Right forelimb (tissue), 1 donor: Measurements from ENCODE around the gene DAB1.
"Not testable (repeated sequence)": the region's sequence is repeated elsewhere in the genome, so short reads cannot be mapped to it uniquely, and the experiment has no call there.

Experiments
- DNase-seq: peaks from one replicate; pipeline ENCODE4 v3.0.0-alpha.2; 2018

Gene DAB1

DNA sequence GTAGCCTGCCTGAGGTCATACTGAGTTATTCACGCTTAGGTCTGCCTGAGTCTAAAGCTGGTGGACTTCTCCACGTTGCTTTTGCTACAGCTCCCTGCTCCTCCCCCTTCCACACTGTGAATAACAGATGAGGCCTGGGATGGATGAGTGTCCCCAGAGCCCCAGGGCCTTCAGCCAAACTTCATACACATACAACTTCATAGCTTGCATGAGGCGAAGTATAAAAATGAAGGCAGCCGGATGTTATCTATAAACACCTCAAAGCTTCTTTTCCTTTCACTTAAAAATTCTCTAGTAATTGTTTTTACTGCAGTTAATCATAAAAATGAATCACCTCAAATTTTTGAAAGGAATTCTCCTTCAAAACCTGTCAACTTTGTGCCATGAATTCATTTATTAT, 70.2 kb downstream of the DAB1 start:
- no peak for DNase-seq

DNA sequence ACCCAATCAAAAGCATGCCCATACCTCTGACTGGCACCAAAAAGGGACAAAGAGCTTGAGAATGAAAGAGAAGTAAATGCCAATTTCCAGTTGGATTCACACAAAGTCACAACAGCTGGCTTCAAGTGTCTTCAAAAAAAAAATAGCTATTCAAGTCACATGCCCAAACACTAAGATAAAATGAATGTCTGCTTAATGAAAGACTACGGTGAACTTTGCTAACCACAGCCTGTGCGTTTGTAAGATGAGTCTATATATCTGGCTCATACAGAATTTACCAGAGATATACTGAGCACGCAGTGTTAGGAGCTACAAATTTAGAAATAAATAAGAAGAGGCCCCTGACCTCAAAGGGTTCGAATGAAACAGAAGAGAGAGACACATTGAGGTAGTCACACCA, 73.2 kb downstream of the DAB1 start:
- no peak for DNase-seq

DNA sequence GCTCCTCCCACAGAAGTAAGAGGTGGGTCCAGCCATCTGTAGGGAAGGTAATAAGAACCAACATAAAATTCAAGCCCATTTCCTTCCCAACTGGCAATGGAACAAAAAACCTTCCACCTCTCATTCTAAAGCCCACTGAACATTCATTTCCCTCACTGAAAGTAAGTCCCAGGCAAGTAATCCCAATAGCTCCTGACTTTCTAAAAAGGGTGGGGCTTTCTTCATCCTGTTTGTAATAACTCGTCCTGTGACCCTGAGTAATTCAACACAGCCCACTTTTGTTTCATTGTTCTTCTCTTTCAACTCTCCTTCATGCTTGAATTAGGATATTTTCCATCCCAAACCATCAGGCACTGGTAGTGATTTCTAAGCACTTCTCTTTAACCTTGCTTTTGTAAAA, 74.9 kb downstream of the DAB1 start:
- no peak for DNase-seq

DNA sequence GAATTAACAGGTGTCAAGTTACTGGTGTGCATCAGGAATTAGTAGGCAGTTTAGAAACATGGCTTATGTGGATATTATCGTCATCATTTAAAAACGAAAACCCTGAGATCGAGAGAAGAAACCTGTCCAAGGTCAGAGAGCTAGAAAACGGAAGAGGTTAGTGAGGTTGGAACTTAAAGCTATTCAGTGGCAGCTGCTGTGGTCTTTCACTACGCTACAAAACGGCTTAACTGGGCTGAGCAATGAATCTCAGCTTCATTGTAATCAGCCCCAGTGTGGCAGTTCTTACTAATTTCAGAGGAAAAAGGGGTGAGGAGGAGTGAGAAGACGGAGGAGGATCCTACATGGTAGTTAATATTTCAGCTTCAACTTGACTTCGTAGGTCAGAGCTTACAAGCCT, 77.9 kb downstream of the DAB1 start:
- no peak for DNase-seq

DNA sequence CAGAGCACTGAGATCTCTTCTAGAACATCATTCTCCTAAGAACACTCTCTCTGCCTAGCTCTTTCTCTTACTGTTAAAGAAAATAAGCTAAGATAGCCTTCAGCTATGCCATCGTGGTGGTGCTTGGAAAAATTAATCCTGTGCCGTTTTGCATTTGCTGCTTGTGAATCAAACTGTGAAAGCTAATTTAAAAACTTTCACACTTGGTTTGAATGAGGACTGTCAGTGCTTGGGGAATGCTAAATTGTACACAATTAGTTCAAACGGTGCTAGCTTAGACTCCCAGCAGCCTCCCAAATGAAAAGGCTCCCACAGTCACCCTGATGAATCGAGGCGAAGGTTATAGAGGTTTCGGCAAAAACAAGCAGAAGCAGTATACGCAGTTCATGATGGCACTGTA, 79.6 kb downstream of the DAB1 start:
- no peak for DNase-seq

DNA sequence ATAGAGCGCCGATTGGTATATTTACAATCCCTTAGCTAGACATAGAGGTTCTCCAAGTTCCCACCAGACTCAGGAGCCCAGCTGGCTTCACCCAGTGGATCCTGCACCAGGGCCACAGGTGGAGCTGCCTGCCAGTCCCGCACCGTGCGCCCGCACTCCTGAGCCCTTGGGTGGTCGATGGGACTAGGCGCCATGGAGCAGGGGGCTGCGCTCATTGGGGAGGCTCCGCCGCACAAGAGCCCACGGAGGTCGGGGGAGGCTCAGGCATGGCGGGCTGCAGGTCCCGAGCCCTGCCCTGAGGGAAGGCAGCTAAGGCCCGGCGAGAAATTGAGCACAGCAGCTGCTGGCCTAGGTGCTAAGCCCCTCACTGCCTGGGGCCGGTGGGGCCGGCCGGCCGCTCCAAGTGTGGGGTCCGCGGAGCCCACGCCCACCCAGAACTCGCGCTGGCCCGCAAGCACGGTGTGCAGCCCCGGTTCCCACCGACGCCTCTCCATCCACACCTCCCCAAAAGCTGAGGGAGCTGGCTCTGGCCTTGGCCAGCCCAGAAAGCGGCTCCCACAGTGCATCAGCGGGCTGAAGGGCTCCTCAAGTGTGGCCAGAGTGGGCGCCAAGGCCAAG, 80.5 kb downstream of the DAB1 start:
- DNase-seq: not testable (repeated sequence)

DNA sequence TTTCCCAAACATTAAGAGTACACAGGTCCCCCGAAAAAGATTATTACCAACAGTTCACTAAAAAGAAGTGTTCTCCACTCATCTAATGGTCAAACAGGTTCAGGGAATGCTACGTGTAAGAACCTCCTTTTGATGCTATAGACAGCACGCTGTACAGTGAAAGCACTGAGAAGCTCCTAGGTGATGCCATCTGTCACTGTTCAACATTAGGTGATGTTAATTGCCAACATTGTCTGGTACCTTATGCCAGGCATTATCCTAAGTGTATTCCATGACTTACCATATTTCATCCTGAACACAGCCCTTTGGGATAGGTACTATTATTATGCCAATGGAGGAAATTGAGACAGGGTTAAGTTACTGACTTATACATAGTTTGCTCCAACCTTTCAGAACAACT, 82.1 kb downstream of the DAB1 start:
- no peak for DNase-seq

DNA sequence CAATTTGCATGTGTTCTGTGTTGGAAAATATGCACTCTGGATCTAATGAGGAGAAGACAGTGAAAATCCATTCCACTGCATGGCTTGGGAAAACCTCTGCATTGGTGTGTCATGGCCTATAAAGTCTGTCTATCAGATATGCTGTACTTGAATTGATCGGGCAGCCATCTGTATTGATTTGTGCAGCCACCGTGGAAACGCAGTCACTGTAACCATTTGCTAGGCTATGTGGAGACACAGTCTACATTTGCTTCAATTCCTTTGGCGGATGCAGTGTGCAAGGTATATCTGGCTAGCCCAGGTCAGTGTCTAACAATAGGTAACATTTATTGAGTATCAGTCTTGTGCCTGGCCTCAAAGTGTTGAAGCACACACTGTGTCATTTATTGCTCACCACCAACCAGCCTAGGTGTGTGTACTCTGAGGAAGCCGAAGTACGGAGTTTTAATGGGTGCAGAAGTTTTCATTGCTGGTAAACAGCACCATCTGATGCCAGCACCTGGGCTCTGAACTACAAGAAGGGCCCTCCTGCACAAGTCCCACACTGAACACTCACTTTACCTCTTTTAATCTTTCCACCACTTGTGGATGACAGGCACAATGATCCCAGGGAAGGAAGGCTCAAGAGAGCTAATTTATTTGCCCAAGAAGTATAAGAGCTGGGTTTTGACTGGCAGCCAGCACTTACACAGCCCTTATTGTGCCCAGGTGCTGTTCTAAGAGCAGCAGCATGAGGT, 83.4 kb downstream of the DAB1 start:
- DNase-seq: no peak

DNA sequence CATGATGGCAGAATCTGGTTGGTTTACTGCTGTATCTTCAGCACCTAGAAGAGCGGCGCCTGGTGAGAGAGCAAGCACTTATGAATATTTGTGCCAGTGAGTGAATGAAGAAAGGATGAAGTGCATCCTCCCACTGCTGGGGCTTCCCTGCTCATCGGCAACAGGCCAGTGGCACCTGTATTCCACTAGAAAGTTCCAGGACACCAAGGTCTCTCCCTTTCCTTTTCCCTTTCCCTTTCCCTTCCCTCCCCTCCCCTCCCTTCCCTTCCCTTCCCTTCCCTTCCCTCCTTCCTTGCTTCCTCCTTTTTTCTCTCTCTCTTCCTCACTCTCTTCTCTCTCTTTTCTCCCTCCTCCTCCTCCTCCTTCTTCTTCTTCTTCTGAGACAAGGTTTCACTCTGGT, 86.2 kb downstream of the DAB1 start:
- no peak for DNase-seq

DNA sequence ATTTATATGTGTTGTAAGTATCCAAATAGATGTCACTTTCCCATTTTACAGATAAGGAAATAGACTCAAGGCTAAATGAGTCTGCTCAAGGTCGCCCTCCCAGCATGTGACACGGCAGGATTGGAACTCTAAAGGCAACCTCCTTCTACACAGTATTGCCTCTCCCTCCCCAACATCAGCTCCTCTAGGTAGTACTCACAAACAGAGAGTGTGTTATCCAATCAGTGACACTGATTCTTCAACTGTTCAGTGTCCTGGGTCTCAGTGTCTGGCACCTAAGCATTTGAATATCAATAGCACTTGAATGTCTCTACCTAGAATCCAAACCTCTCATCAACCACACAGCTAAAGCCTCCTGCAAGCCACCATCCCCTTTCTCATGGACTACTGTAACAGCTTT, 87.1 kb downstream of the DAB1 start:
- DNase-seq: no peak

DNA sequence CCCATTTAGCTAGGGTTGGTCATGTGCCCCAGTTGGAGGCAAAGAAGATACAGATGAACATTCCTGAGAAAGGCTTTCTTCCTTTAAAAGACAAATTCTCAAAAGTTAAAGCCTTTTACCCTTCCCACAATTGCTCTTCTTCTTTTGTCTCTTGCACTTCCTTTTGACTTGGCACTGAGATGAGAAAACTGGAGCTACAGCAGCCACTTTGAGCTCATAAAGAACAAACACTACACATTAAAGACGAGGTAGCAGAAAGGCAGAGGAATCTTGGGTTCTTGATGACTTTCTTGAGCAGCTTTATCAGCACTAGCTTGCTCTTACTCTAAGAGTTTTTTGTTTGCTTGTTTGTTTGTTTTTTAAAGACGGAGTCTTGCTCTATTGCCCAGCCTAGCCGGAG, 92.2 kb downstream of the DAB1 start:
- no peak for DNase-seq

DNA sequence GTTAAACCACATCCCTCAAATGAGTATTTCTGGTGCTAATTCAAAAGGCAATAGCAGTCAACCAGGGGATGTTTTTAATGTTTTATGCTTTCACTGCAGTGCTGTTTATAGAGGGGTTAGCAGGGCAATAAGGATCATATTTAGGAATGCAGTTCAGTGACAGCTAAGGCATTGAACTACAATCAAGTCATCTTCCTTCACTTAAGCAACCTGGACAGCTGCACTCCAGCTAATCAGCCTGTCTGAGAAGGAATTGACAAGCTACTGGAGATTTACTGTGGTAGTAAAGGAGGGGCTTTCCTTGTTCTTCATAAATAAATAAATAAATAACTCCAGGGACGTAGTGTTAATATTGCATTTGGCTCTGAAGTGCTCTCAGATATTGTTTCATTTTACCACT, 93.9 kb downstream of the DAB1 start:
- DNase-seq: no peak

DNA sequence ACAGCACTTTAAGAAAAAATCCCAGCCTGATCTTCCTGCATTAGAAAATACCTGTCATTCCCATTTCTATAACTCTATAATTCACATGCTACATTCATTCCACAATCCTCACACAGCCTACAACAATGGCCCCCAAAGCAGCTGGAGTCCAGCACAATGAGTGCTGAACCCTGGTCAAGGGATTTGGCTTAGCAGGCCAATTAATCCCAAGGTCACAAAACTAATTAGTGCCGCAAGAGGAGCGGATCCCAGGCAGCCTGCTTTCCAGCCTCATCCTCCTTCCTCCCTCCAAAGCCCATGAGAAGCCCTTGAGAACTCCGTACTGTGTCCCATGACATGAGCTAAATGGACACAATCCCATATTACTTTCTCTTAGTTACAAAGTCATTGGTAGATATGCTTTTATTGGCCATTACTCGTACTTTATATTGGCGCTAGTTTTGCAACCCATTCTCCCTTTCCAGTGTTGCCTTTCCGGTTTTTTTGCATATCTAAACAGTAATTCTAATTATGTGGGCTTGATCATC, 94.8 kb downstream of the DAB1 start:
- DNase-seq: no peak

DNA sequence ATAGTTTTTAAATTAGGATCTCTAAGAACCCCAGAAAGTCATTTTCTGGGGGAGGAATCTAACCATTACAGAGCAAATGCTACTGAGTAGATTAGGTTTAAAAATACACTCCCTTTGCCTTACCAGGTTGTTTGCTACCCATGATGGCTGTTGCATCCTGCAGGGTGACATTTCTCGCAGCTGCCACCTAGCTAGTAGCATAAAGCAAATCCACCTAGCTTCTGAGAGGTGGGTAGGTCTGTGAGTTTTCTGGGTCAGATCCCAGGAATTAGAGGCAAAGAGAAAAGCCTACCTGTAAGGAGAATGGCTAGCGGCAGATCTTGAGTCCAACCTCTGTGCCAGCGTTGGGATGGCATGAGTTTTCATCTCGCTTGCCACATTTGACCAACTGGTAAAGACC, 95.9 kb downstream of the DAB1 start:
- no peak for DNase-seq

DNA sequence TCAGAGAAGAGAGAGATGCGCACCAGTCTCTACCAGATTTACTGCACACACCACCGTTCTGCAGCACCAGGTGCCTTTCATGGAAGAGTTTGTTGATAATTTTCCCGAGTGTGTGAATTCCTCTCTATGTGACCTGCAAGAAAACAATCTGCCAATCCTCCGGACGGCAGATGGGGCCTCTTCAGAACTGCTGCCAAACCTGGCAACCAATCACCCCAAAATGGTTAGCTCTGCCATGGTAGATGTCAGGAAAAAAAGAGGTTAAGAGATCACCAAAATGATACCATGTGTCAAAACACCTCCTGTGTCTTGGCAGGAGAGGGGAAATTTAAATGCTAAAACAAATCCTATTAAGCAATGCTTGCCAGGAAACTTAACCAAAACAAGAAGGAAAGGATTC, 96.5 kb downstream of the DAB1 start:
- DNase-seq: no peak

DNA sequence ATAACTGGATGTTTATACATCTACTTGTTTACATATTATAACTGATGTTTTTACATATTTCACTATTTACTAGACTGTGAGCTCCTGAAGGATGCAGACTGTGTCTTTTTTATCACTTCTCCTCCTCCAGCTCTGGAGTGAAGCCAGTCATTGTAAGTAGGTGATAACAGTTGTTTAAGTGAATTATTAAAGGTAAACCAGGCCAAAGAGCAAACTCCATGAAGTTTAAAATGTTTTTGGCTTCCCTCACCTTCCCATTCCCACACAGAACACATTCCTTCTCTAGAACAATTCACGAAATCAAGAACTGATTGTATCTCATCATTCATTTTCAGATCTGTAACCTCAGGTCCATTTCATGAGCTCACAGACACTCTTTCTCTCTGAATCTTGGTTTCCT, 98.3 kb downstream of the DAB1 start:
- DNase-seq: no peak

DNA sequence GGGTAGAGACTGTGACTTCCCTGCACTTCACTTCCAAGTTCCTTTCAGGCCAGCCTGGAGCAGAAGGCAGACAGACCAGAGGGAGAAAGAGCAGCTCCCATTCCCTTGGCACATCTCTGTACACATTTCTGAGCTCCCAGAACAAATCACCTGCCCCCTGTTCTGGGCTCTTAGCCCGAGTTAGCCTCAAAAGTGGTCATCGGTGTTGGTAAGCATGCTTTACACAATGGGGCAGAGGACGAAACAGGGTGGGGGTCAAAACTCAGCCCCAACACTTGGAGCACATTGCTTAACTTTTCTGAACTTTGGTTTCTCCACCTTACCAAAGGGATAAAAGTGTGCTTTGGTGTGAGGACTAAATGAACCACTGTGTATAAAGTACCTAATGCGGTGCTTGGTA, 98.7 kb downstream of the DAB1 start:
- no peak for DNase-seq

DNA sequence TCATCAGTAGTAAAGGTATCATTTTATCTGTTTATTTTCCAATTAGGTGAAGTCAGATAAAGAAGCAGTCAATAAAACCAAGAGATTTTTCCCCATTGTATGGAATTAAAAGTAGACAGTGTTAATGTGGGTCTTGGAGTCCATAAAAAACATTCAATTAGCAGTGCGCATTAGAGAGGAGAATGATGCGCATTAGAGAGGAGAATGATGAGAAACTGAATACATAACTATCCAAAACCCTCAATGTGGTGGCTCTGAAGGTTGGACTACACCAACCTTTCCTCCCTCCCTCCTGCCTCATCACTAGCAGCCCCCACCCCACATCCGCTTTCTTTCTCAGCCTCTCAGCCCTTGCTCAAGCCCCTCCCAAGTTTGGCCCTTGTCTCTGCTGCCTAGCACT, 99.5 kb downstream of the DAB1 start:
- no peak for DNase-seq

DNA sequence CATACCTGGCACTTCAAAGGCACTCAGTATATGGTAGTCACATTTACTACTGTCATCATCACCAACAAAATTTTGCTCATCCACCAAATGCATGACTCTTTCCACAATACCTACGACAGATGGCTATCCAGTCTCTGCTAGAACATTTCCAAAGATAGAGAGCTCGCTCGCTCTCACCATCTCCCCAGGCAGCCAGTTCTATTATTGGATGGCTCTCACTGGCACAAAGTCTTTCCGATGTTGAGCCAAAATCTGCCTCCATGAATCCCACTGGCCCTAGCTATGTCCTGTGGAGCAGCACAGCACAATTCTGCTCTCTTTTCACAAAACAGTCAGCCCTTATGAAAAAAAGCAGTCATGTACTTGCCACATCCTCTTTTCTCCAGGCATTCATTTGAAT, 102.1 kb downstream of the DAB1 start:
- DNase-seq: no peak

DNA sequence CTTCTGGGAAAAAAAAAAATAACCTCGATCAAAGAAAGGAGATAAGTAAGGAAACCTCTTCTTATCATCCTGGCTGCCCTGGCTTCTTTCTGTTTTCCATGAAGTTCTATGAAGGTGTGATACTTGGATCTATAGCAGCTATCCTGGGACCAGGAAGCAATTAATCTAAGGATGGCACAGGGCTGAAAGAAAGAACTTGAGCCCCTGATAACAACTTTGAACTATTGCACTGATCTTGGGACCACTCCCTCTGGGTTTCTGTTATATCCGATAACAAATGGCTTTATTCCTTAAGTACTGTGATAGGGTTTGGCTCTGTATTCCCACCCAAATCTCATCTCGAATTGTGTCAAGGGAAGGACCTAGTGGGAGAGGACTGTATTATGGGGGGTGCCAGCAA, 104.1 kb downstream of the DAB1 start:
- no peak for DNase-seq

DNA sequence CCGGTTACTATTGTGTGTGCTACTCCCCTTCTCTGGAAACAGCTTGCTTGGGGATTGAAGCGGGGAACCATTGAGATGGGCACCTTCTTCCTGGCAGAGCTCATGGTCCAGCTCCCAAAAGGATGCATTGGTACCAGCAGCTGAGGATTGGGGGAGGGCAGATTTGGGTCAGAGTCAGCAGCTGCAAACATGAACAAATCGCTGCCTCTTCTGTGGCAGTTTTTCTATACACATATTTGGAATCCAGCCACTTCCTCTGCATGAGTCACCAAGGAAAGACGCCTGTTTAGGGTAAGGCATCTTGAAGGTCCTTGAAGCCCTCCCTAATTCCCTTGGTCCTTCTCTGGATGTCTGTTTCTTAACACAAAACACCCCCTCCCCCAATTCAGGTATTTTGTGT, 104.7 kb downstream of the DAB1 start:
- no peak for DNase-seq

DNA sequence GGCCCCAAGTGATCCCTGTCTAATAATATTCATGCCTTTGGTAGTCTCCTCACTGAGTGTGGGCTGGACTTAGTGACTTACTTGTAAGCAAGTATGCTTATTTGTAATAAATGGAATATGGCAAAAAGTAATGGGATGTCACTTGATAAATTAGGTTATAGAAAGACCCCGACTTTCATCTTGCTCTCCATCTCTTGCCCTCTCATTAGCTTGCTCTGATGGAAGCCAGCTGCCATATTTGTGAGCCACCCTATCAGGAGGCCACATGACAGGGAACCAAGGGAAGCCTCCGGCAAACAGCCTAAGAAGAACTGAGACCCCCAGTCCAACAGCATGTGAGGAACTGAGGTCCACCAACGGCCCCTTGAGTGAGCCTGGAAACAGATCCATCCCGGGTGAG, 107.0 kb downstream of the DAB1 start:
- no peak for DNase-seq

DNA sequence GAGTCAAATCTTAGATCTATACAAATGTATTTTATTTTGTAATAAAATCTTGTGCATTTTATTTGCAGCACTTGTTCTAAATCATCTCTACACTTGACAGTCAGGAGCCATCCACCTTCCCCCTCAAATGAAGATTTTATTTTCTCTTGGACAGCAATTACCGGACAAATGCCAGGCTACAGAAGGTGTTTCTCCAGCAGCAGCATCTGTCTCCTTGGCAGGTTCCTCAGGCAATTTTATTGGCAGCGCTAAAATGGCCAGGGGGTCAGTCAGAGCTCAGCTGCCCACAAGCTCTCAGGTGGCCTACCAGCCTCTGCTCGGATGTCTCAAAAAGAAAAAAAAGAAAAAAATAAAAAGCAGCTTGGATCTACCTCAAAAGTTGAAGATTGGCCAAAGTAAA, 107.6 kb downstream of the DAB1 start:
- DNase-seq: no peak

DNA sequence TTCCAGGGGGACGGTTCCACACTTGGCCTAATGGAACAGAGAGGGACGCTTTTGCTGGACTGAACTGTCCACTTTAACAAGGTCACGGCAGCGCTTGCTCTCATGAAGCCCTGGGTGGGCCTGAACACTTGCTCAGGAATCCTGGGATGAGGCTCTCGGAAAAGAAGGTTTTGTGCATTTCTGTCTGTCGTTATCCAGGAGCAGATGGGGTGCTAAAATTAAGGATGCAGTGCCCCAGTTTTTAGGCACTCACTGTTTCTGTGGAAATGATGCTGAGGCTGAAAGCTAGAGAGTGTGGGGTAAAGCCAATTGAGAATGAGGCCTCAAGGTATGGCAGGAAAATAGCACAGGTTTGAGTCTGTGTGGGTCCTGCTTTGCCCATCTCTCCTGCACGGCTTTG, 111.0 kb downstream of the DAB1 start:
- DNase-seq: no peak

DNA sequence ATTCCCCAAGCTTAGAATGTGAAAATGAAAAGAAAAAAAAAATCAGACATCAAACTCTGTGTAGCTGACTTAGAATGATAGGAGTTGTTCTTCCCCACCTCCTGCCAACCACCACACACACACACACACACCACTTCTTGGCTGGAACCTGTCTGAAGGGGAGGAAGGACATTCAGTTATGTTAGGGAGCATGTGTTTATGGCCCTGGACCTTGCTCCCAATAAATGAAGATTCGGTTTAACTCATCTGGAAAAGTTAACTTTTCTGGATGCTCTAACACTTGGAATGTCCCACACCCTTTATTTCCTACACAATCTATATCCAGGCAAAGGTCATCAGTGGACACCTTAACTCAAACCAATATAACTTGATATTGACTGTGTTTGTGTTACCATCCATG, 112.4 kb downstream of the DAB1 start:
- no peak for DNase-seq
